GM12878 (cell line): ENCODE results near the gene VPS33B. TPM values are rescaled to one million over a fixed set of nuclear protein-coding genes. Genes with fewer than 3 reads are reported as not detected.
A peak's percentile ranks its signal among the peaks of the same experiment; 100 is the strongest.

Experiments
- ATAC-seq: fragments of 200-7000 bp; cut with Tn5 transposase; 3 replicates; pipeline ENCODE4 v1.9.1; 2020; ENCODE audit warnings: mild to moderate bottlenecking, moderate library complexity
- BruUV-seq: library from RNA; stranded (reverse); fragments of 400-500 nt; replicated peaks from 2 replicates; lab custom pipeline; 2021; lab: Mats Ljungman, UMichigan
- CTCF ChIA-PET: fragments of 300-600 bp; sonication (Branson Sonifier 250); formaldehyde crosslinking; extraction: SDS; loops from one replicate; lab custom pipeline; 2021; ENCODE audit warnings: inconsistent platforms; lab: Yijun Ruan, JAX
- POLR2A ChIA-PET: fragments of 350-600 bp; formaldehyde crosslinking; extraction: SDS; loops from one replicate; lab custom pipeline; 2021; ENCODE audit warnings: inconsistent platforms; lab: Charles Lee
- RAD21 ChIA-PET: fragments of 300-600 bp; sonication (Branson Sonifier 250); formaldehyde crosslinking; loops from one replicate; lab custom pipeline; 2023; ENCODE audit warnings: antibody characterized with exemption; ENCODE audit not compliant: unreplicated experiment; lab: Charles Lee
- SMC1A ChIA-PET: fragments of 300-600 bp; sonication (Branson Sonifier 250); formaldehyde crosslinking; loops from one replicate; lab custom pipeline; 2023; ENCODE audit not compliant: unreplicated experiment, uncharacterized antibody; lab: Charles Lee
- DNase-seq: peaks from one replicate; pipeline ENCODE4 v3.0.0-alpha.2; 2011; ENCODE audit warnings: low read depth, low spot score
- FAIRE-seq: peaks from 3 replicates; lab custom pipeline; 2011; peaks lifted over from hg19 to GRCh38; lab: Jason Lieb, UNC
- H2AFZ ChIP-seq: 2 replicates; pipeline ENCODE4 v1.6.0; 2011; ENCODE audit warnings: low read depth, low read length, control low read depth; ENCODE audit not compliant: control insufficient read depth
- H3K27ac ChIP-seq: 2 replicates; pipeline ENCODE4 v1.5.1; 2011; ENCODE audit warnings: control low read depth; ENCODE audit not compliant: control insufficient read depth, insufficient read depth
- H3K27me3 ChIP-seq, 2 experiments: replicated peaks in 1 of 2; 2 replicates each; pipeline versions ENCODE4 v1.6.0 to v1.6.1; 2011; ENCODE audit warnings: low read length in 1 of 2; ENCODE audit not compliant: control insufficient read depth in 2 of 2, insufficient read depth in 2 of 2
- H3K36me3 ChIP-seq, 2 experiments: 2 replicates each; pipeline ENCODE4 v1.5.1; 2011; ENCODE audit warnings: low read length in 1 of 2; ENCODE audit not compliant: control insufficient read depth in 2 of 2, insufficient read depth in 2 of 2
- H3K4me1 ChIP-seq: 2 replicates; pipeline ENCODE4 v1.6.1; 2011; ENCODE audit warnings: mild to moderate bottlenecking, low read length, moderate library complexity, mixed read lengths; ENCODE audit not compliant: control insufficient read depth, insufficient read depth
- H3K4me2 ChIP-seq: 2 replicates; pipeline ENCODE4 v1.6.0; 2011; ENCODE audit warnings: control low read depth; ENCODE audit not compliant: control insufficient read depth, insufficient read depth
- H3K4me3 ChIP-seq: fragments of 200-600 bp; sonication (generic); 2 replicates; pipeline ENCODE4 v1.5.1; 2016
- H3K79me2 ChIP-seq: 2 replicates; pipeline ENCODE4 v1.6.0; 2011; ENCODE audit warnings: low read length; ENCODE audit not compliant: control insufficient read depth, insufficient read depth
- H3K9ac ChIP-seq: 2 replicates; pipeline ENCODE4 v1.8.0; 2011; ENCODE audit warnings: low read length, control low read depth, mixed read lengths; ENCODE audit not compliant: control insufficient read depth, insufficient read depth
- H3K9me3 ChIP-seq: replicated peaks from 3 replicates; pipeline ENCODE4 v1.5.1; 2011; ENCODE audit warnings: mild to moderate bottlenecking, low read length; ENCODE audit not compliant: control insufficient read depth, insufficient read depth
- H4K20me1 ChIP-seq: 2 replicates; pipeline ENCODE4 v1.6.0; 2011; ENCODE audit not compliant: control insufficient read depth, insufficient read depth
- BACH1 ChIP-seq: fragments of 450-650 bp; IDR thresholded peaks from 2 replicates; pipeline ENCODE4 v1.6.1; 2017; ENCODE audit warnings: mild to moderate bottlenecking, borderline replicate concordance
- BHLHE40 ChIP-seq, 2 experiments: fragments of 450-650 bp in 1 of 2; IDR thresholded peaks; 2 replicates each; pipeline ENCODE4 v1.6.1; 2011 to 2017; ENCODE audit warnings: low read depth in 2 of 2, borderline replicate concordance in 1 of 2, improper control_type of control experiment in 1 of 2, low read length in 1 of 2, mild to moderate bottlenecking in 1 of 2
- LARP7 ChIP-seq: fragments of 450-650 bp; IDR thresholded peaks from 2 replicates; pipeline ENCODE4 v1.6.1; 2017; ENCODE audit warnings: mild to moderate bottlenecking
- PBX3 ChIP-seq: IDR thresholded peaks from 2 replicates; pipeline ENCODE4 v1.6.1; 2011; ENCODE audit warnings: mild to moderate bottlenecking, low read depth, low read length, moderate library complexity; ENCODE audit not compliant: insufficient replicate concordance
- RCOR1 ChIP-seq: conservative IDR thresholded peaks from 2 replicates; pipeline ENCODE4 v1.6.1; 2012; ENCODE audit warnings: low read depth, low read length, improper control_type of control experiment
- SMC3 ChIP-seq: IDR thresholded peaks from 2 replicates; pipeline ENCODE4 v1.6.1; 2011; ENCODE audit warnings: low read length, improper control_type of control experiment, borderline replicate concordance
- TARDBP ChIP-seq: IDR thresholded peaks from 2 replicates; pipeline ENCODE4 v1.6.1; 2016; ENCODE audit warnings: borderline replicate concordance
- YBX1 ChIP-seq: fragments of 450-650 bp; IDR thresholded peaks from 2 replicates; pipeline ENCODE4 v1.6.1; 2016; ENCODE audit warnings: antibody characterized with exemption
- ZBTB4 ChIP-seq: fragments of 450-650 bp; formaldehyde crosslinking; IDR thresholded peaks from 2 replicates; pipeline ENCODE4 v1.4.0; 2022; ENCODE audit warnings: mild to moderate bottlenecking, moderate library complexity
- ZNF592 ChIP-seq: fragments of 450-650 bp; IDR thresholded peaks from 2 replicates; pipeline ENCODE4 v1.6.1; 2017; ENCODE audit warnings: mild to moderate bottlenecking, moderate library complexity
- WGBS: methylation state at CpG from one replicate; pipeline ENCODE4 v1.1.6; 2016; ENCODE audit warnings: low lambda C conversion rate; ENCODE audit not compliant: insufficient replicate concordance, insufficient coverage; ENCODE audit errors: missing lambda C conversion rate; 5-methylcytosine and 5-hydroxymethylcytosine counted together
- in situ Hi-C: fragments of 300-500 bp; cut with MboI; formaldehyde crosslinking; loops from 9 replicates; pipeline ENCODE4 v1.14.3; 2018; ENCODE audit warnings: mixed read lengths
- intact Hi-C: fragments of 100-400 bp; cut with micrococcal nuclease; formaldehyde crosslinking; loops from one replicate; pipeline ENCODE4 v1.14.2; 2022; ENCODE audit not compliant: unreplicated experiment
- polyA plus RNA-seq, 11 experiments: library from polyadenylated mRNA; depleted of rRNA in 4 of 11; unstranded in 6 of 11; stranded (reverse) in 5 of 11; fragments of >200 nt; fragmentation: Nextera tagmentation in 4 of 11; fragmentation: Illumina TruSeq in 1 of 11; extraction: Ambion mirVana in 4 of 11; extraction: Trizol in 1 of 11; gene quantifications; 1 replicate in 1 of 11; 2 replicates in 10 of 11; pipeline versions ENCODE4 v1.2.1 to v1.2.3, GENCODE V29; 2011 to 2016; ENCODE audit warnings: inconsistent platforms in 2 of 11, missing spikeins in 2 of 11, low read depth in 1 of 11
- total RNA-seq, 4 experiments: library from RNA; depleted of rRNA in 3 of 4; stranded (reverse); fragments of >200 nt in 3 of 4; fragmentation: Illumina TruSeq in 1 of 4; extraction: Trizol in 1 of 4; gene quantifications; 2 replicates each; pipeline versions ENCODE4 v1.2.1 to v1.2.3, GENCODE V29; 2013 to 2021
- TF ChIP-seq, protein P1 (sequence below): IDR thresholded peaks from 2 replicates; pipeline ENCODE4 v1.6.1; 2012; ENCODE audit warnings: low read depth, low read length, improper control_type of control experiment

VPS33B gene
- total and polyA plus RNA-seq, 10 of the 15 experiments (the other 5 are each of a cell fraction or from before 2014, with no cell fraction given) = 11.4 to 21.5 (median 15.2) TPM

- Histone ChIP-seq H3K27me3 (no peaks in the 10 kb centered on the region; a peak in 1 of 4 replicates), H3K4me3 (no peak overlapping the region), H3K79me2 (no peaks in the 10 kb centered on the region), H4K20me1 (no peaks in the 10 kb centered on the region), H3K4me1 (no peaks in the 10 kb centered on the region), H3K36me3 (no peaks in the 10 kb centered on the region), H2AFZ (peak overlapping the region; percentile 55; the same call in 1 of the 2 replicates), H3K27ac (no peak overlapping the region), H3K9me3 (no peaks in the 10 kb centered on the region), H3K4me2 (no peak overlapping the region), H3K9ac (no peak overlapping the region)
- ChIA-PET CTCF (interaction anchor here (0.8 to 2.4 kb wide), 24 partner anchors 8 to 264 kb away, joined by 3 to 46 read pairs (median 5); partner anchors contain the start of genes HDDC3, PRC1, RCCD1 and UNC45A), RAD21 (interaction anchor here (0.8 to 1.7 kb wide), 10 partner anchors 10 to 239 kb away, joined by 3 to 8 read pairs (median 5); partner anchors contain the start of genes HDDC3, RCCD1 and UNC45A), POLR2A (interaction anchor here (0.6 kb wide), 1 partner anchor 1680 kb away, joined by 3 read pairs; no protein-coding TSS in a partner anchor), SMC1A (interaction anchor here (0.6 to 1.7 kb wide), 6 partner anchors 13 to 239 kb away, joined by 3 to 11 read pairs (median 4); partner anchors contain the start of gene UNC45A)
- ATAC-seq (peak; percentile 94), FAIRE-seq (peak; percentile 54), DNase-seq (no peak)
- in situ Hi-C loops (no loop called here), intact Hi-C loops (no loop called here)
- BruUV-seq = no TSS peak
- 18% methylated on average over 12 of the region's 12 CpGs for WGBS
- TF ChIP-seq YBX1 (no peak), BACH1 (no peak), ZBTB4 (CRISPR knock-in tag) (no peak), RCOR1 (no peak), ZNF592 (no peak), LARP7 (0 out of 2 replicates have a peak, but pooled peaks have one; percentile 24), TARDBP (no peak), SMC3 (0 out of 2 replicates have a peak, but pooled peaks have one; percentile 28), PBX3 (no peak), BHLHE40 (IDR thresholded peaks at IDR 0.05; ENCODE audit: borderline replicate concordance in 1 of 2, low read depth in 2 of 2, low read length in 1 of 2) (peak in 1 of 2 experiments; percentile 60; a peak in 1 of 4 replicates)
- TF ChIP-seq, protein P1, sequence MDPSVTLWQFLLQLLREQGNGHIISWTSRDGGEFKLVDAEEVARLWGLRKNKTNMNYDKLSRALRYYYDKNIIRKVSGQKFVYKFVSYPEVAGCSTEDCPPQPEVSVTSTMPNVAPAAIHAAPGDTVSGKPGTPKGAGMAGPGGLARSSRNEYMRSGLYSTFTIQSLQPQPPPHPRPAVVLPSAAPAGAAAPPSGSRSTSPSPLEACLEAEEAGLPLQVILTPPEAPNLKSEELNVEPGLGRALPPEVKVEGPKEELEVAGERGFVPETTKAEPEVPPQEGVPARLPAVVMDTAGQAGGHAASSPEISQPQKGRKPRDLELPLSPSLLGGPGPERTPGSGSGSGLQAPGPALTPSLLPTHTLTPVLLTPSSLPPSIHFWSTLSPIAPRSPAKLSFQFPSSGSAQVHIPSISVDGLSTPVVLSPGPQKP = no peak
These were observed 10.8 kb upstream of the VPS33B start for GRCh38 chr15:91032919-91033803.
